Measurements from ENCODE around the gene SRBD1.

GRCh38 chr2:45595721-45596435 lies 15.2 kb downstream of the SRBD1 start:
- TF ChIP-seq CTCF (IDR thresholded peaks at IDR 0.05) (no peak), POLR2A (IDR thresholded peaks at IDR 0.05) (no peak)
